Colonic mucosa (tissue), 4 donors: ENCODE results near the gene TSC22D1. TPM values are rescaled to one million over a fixed set of nuclear protein-coding genes. Genes with fewer than 3 reads are reported as not detected.
A peak's percentile ranks its signal among the peaks of the same experiment; 100 is the strongest.

Experiments
- DNase-seq: peaks from one replicate; pipeline ENCODE4 v3.0.0-alpha.2; 2020
- H3K27ac ChIP-seq: fragments of 200-600 bp; one replicate; pipeline ENCODE4 v1.8.0; 2021
- H3K27me3 ChIP-seq: fragments of 200-600 bp; one replicate; pipeline ENCODE4 v1.8.0; 2021
- H3K36me3 ChIP-seq: fragments of 200-600 bp; one replicate; pipeline ENCODE4 v1.8.0; 2021
- H3K4me1 ChIP-seq: fragments of 200-600 bp; one replicate; pipeline ENCODE4 v1.8.0; 2021; ENCODE audit warnings: mild to moderate bottlenecking
- H3K4me3 ChIP-seq: fragments of 200-600 bp; one replicate; pipeline ENCODE4 v1.8.0; 2021
- H3K9ac ChIP-seq, 2 donors: one replicate each; pipeline ENCODE4 v1.7.0; 2013; ENCODE audit warnings: control low read depth in 2 of 2, low read depth in 2 of 2, low read length in 2 of 2
- H3K9me3 ChIP-seq: fragments of 200-600 bp; one replicate; pipeline ENCODE4 v1.8.0; 2021
- intact Hi-C: fragments of 100-400 bp; cut with DNase I; formaldehyde crosslinking; loops from one replicate; pipeline ENCODE4 v1.14.1; 2022
- total RNA-seq, 2 donors: library from RNA; stranded (reverse); fragmentation: NEBNext Ultra II Directional in 1 of 2; extraction: Animal tissue kit (Norgen Biotek cat#: 25700) in 1 of 2; gene quantifications; one replicate each; pipeline ENCODE4 v1.2.1, GENCODE V29; 2021
- TF ChIP-seq, protein P1 (sequence below): fragments of 200-600 bp; IDR thresholded peaks from one replicate; pipeline ENCODE4 v1.8.0; 2022; ENCODE audit warnings: antibody characterized with exemption, mild to moderate bottlenecking
- donor health status: healthy.
- donor health status: DM: no; HTN: no; CAD: no.
- donor health status: DM: no; HTN: no; CAD: no.

TSC22D1 gene
- total RNA-seq, 2 donors from 2014 or later = 137 to 231 TPM

DNA sequence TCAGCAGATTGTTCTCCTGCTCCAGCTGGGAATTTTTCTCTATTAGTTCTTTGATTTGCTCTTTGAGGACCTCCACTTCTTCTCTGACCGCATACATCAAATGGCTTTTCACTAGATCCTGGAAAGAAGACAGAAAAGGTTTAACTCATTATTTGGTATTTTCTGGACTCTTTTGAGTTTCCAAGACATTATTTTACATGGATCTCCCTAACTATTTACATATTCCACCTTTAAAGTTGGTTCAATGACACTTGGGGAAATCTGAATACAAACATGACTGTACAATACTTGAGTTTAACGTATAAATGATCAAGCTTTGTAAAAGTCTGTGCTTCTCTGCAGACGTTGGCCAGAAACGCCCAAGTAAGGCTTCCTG, 141.4 kb downstream of the TSC22D1 start:
- DNase-seq = no peak
- H3K36me3 ChIP-seq = no peaks in the 10 kb centered on the region
- H3K4me1 ChIP-seq = peaks cover 3% of the 10 kb centered on the region
- peak overlapping the region; percentile 60 to 92 for H3K9ac ChIP-seq
- H3K9me3 ChIP-seq = no peaks in the 10 kb centered on the region
- H3K27ac ChIP-seq = peak overlapping the region; percentile 94
- peak overlapping the region; percentile 59 for H3K4me3 ChIP-seq
- intact Hi-C loops = loop anchor here (5.0 kb wide), 1 partner anchor 62 kb away; the partner anchor contains the start of gene SERP2
- TF ChIP-seq, protein P1, sequence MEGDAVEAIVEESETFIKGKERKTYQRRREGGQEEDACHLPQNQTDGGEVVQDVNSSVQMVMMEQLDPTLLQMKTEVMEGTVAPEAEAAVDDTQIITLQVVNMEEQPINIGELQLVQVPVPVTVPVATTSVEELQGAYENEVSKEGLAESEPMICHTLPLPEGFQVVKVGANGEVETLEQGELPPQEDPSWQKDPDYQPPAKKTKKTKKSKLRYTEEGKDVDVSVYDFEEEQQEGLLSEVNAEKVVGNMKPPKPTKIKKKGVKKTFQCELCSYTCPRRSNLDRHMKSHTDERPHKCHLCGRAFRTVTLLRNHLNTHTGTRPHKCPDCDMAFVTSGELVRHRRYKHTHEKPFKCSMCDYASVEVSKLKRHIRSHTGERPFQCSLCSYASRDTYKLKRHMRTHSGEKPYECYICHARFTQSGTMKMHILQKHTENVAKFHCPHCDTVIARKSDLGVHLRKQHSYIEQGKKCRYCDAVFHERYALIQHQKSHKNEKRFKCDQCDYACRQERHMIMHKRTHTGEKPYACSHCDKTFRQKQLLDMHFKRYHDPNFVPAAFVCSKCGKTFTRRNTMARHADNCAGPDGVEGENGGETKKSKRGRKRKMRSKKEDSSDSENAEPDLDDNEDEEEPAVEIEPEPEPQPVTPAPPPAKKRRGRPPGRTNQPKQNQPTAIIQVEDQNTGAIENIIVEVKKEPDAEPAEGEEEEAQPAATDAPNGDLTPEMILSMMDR = no peak
- H3K27me3 ChIP-seq = no peaks in the 10 kb centered on the region

GRCh38 chr13:44433863-44434765, 142.0 kb downstream of the TSC22D1 start:
- peak overlapping the region; percentile 59 for H3K4me3 ChIP-seq
- DNase-seq = no peak
- H3K36me3 ChIP-seq = no peaks in the 10 kb centered on the region
- H3K9ac ChIP-seq = peak overlapping the region; percentile 60 to 92
- intact Hi-C loops = loop anchor here (5.0 kb wide), 1 partner anchor 62 kb away; the partner anchor contains the start of gene SERP2
- TF ChIP-seq, protein P1 = no peak
- no peaks in the 10 kb centered on the region for H3K9me3 ChIP-seq
- H3K27ac ChIP-seq = peak overlapping the region; percentile 94
- no peaks in the 10 kb centered on the region for H3K27me3 ChIP-seq
- peaks cover 3% of the 10 kb centered on the region for H3K4me1 ChIP-seq

DNA sequence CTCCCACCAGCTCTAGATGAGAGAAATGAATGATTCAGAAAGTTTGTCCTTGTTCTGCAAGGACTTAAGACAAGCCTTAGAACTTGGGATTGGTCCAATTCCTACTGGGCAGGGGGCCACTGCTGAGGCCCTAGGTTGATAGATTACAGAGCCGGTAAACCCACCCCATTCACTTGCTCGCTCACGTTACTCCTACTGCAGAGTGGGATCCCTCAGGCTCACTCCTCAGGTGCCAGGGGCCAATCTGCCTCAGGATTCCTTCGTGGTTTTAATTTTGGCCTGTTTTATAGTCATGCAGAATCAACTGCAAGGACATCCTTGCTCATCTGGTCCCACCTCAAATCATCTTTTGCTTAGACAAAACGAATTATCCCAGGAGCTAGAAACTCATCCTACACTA, 143.5 kb downstream of the TSC22D1 start:
- H3K4me1 ChIP-seq = peaks cover 1% of the 10 kb centered on the region
- DNase-seq = no peak
- no peak overlapping the region for H3K4me3 ChIP-seq
- H3K9me3 ChIP-seq = no peaks in the 10 kb centered on the region
- TF ChIP-seq, protein P1 = no peak
- peak overlapping the region in 1 of 2 donors; percentile 3 for H3K9ac ChIP-seq
- no peaks in the 10 kb centered on the region for H3K36me3 ChIP-seq
- no peaks in the 10 kb centered on the region for H3K27me3 ChIP-seq
- intact Hi-C loops = loop anchor here (5.0 kb wide), 1 partner anchor 60 kb away; the partner anchor contains the start of gene SERP2
- H3K27ac ChIP-seq = no peak overlapping the region

GRCh38 chr13:44431150-44431549, 145.0 kb downstream of the TSC22D1 start:
- Histone ChIP-seq H3K36me3 (no peaks in the 10 kb centered on the region), H3K9ac (no peak overlapping the region), H3K4me1 (no peaks in the 10 kb centered on the region), H3K4me3 (no peak overlapping the region), H3K27ac (peak overlapping the region; percentile 34), H3K9me3 (no peaks in the 10 kb centered on the region), H3K27me3 (no peaks in the 10 kb centered on the region)
- intact Hi-C loops = loop anchor here (5.0 kb wide), 1 partner anchor 59 kb away; the partner anchor contains the start of gene SERP2
- TF ChIP-seq, protein P1 = no peak
- peak; percentile 78 for DNase-seq

GRCh38 chr13:44429311-44429710, 146.8 kb downstream of the TSC22D1 start:
- H3K4me3 ChIP-seq = no peak overlapping the region
- intact Hi-C loops = no loop called here
- TF ChIP-seq, protein P1 = no peak

More at GRCh38 chr13:44429311-44429710, 146.8 kb downstream of the TSC22D1 start:
- H3K9ac ChIP-seq = no peak overlapping the region
- no peaks in the 10 kb centered on the region for H3K9me3 ChIP-seq
- no peaks in the 10 kb centered on the region for H3K27me3 ChIP-seq
- no peak for DNase-seq
- no peaks in the 10 kb centered on the region for H3K4me1 ChIP-seq
- no peak overlapping the region for H3K27ac ChIP-seq
- no peaks in the 10 kb centered on the region for H3K36me3 ChIP-seq
